Kidney epithelial cell (primary cell): Measurements from ENCODE around the gene PKIG. TPM values are rescaled to one million over a fixed set of nuclear protein-coding genes. Genes with fewer than 3 reads are reported as not detected.

Source experiments
- DNase-seq: peaks from one replicate; pipeline ENCODE4 v3.0.0-alpha.2; 2010; ENCODE audit warnings: low read depth
- H3K27me3 ChIP-seq: 2 replicates; pipeline ENCODE4 v1.6.0; 2011; ENCODE audit warnings: low read length; ENCODE audit not compliant: control insufficient read depth, insufficient read depth
- H3K36me3 ChIP-seq: 2 replicates; pipeline ENCODE4 v1.5.1; 2011; ENCODE audit warnings: low read length; ENCODE audit not compliant: control insufficient read depth, insufficient read depth
- H3K4me3 ChIP-seq: 2 replicates; pipeline ENCODE4 v1.5.1; 2011; ENCODE audit warnings: low read depth, mild to moderate bottlenecking, control low read depth, low read length
- total RNA-seq: library from RNA; depleted of rRNA; stranded (reverse); fragments of >200 nt; gene quantifications from 2 replicates; pipeline ENCODE4 v1.2.3, GENCODE V29; 2015
- TF ChIP-seq, protein P1 (sequence below): IDR thresholded peaks from 2 replicates; pipeline ENCODE4 v1.5.1; 2011; ENCODE audit warnings: mild to moderate bottlenecking, moderate library complexity, low read length, control low read depth, inconsistent platforms; ENCODE audit not compliant: insufficient read depth, poor library complexity, severe bottlenecking

The PKIG gene
- total RNA-seq, 1 donor from 2014 or later = 74.1 TPM

DNA sequence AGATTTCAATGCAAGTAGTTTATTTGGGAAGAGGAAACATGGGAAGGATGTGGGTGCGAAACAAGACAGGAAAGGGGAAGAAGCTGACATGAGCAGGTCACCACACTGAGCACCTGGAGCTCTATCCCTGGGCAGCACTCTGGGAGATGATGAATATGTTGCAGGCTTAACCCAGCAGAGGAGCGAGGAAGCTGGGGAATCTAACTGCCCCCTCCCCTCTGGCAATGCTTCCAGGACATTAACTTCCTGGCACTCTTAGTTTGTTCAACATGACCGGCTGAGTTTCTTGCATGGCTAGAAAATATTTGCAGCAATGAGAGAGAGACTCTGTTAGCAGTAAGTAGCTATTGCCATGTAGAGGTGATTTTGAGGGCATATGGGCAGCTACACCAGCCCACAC is 74.1 kb downstream of the PKIG start:
- no peak overlapping the region for H3K4me3 ChIP-seq
- H3K36me3 ChIP-seq = no peaks in the 10 kb centered on the region
- peaks cover 4% of the 10 kb centered on the region for H3K27me3 ChIP-seq
- no peak for DNase-seq
- TF ChIP-seq, protein P1, sequence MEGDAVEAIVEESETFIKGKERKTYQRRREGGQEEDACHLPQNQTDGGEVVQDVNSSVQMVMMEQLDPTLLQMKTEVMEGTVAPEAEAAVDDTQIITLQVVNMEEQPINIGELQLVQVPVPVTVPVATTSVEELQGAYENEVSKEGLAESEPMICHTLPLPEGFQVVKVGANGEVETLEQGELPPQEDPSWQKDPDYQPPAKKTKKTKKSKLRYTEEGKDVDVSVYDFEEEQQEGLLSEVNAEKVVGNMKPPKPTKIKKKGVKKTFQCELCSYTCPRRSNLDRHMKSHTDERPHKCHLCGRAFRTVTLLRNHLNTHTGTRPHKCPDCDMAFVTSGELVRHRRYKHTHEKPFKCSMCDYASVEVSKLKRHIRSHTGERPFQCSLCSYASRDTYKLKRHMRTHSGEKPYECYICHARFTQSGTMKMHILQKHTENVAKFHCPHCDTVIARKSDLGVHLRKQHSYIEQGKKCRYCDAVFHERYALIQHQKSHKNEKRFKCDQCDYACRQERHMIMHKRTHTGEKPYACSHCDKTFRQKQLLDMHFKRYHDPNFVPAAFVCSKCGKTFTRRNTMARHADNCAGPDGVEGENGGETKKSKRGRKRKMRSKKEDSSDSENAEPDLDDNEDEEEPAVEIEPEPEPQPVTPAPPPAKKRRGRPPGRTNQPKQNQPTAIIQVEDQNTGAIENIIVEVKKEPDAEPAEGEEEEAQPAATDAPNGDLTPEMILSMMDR = no peak

DNA sequence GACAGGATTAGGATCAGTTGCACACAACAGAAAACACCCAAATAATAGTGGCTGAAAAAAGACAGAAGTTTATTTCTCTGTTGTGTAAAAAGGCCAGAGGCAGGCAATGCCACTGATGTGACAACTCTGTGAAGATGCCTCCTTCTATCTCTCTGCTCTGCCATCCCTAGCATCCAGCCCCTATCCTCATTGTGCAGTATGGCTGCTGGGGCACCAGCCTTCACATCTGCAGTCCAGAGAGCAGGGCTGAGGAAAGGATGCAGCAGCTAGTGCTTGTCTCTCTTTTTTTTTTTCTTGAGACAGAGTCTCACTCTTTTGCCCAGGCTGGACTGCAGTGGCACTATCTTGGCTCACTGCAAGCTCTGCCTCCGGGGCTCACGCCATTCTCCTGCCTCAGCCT is 75.5 kb downstream of the PKIG start:
- no peak for DNase-seq
- H3K4me3 ChIP-seq = no peak overlapping the region
- TF ChIP-seq, protein P1 = no peak
- no peaks in the 10 kb centered on the region for H3K36me3 ChIP-seq
- H3K27me3 ChIP-seq = peaks cover 4% of the 10 kb centered on the region

DNA sequence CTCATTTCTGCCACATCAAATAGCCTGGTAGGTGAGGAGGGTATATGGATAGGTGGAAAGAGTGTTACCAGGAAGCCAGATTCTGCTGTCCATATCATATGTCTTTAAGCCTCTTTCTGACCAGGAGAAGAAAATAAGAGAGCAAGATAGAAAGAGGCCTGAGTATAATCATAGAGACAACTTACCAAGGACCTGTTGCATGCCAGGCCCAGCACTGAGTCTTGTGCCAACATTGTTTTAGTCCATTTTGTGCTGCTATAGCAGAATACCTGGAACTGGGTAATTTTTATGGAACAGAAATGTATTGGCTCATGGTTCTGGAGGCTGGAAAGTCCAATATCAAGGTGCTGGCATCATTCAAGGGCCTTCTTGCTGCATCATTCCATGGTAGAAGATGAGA is 76.4 kb downstream of the PKIG start:
- no peak for DNase-seq
- TF ChIP-seq, protein P1 = no peak
- H3K36me3 ChIP-seq = no peaks in the 10 kb centered on the region
- H3K27me3 ChIP-seq = peaks cover 4% of the 10 kb centered on the region
- H3K4me3 ChIP-seq = no peak overlapping the region

DNA sequence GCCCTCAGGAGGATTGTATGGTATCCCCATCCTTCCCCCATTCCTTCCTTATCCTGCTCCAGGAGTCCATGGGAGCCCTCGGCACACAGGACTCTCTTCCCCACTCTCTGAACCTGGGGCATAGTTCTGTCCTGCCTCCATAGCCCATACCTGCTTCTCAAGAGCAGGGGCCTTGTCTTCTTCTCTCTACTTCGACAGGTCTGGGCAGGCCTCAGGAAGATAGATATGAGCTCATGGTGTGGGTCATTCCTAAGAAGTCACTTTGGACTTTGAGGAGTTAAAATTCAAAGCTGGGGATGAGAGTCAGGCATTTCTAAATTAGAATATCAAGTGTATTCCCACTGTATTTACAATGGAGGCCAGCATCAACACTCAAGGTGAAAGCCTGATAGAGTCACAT is 77.6 kb downstream of the PKIG start:
- TF ChIP-seq, protein P1 = no peak
- H3K27me3 ChIP-seq = peaks cover 4% of the 10 kb centered on the region
- no peak overlapping the region for H3K4me3 ChIP-seq
- H3K36me3 ChIP-seq = no peaks in the 10 kb centered on the region
- DNase-seq = no peak

DNA sequence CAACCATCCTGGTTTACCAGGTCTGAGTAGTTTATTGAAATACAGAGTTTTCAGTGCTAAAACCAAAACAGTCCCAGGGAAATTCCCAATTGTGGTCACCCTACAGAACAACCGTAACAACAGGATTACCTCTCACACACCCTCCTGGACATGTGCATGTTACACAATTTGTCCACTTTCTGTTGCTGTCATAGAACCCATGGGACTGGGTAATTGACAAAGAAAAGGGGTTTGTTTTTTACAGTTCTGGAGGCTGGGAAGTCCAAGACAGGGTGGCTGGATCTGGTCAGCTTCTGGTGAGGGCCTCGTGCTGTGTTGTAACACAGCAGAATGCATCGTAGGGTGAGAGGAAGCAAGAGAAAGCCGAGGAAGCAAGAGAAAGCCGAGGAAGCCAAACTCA is 78.2 kb downstream of the PKIG start:
- no peak for DNase-seq
- Histone ChIP-seq H3K36me3 (no peaks in the 10 kb centered on the region), H3K4me3 (no peak overlapping the region), H3K27me3 (peaks cover 2% of the 10 kb centered on the region)
- TF ChIP-seq, protein P1 = no peak

DNA sequence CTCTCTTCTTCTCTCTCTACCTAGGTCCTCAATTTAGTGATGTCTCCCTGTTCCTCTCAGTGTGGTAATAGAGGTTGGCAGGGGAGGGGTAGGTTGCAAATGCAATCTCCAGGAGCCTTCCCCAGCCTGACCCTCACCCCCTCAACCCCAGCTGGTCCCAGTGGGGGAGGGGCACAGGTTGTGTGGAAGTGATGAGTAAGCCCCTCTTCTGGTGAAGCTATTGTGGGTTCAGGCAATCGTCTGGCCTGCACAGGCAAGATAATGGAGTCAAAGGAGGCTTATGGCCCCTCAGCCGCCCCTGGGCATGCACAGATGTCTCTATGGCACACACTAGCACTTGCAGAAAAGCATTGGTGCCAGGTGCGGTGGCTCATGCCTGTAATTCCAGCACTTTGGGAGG is 79.9 kb downstream of the PKIG start:
- TF ChIP-seq, protein P1 = no peak
- no peak overlapping the region for H3K4me3 ChIP-seq
- H3K27me3 ChIP-seq = no peaks in the 10 kb centered on the region
- H3K36me3 ChIP-seq = no peaks in the 10 kb centered on the region
- no peak for DNase-seq
